NAMALWA (cell line): Measurements from ENCODE around the gene YY1.
"Not testable (repeated sequence)": the region's sequence is repeated elsewhere in the genome, so short reads cannot be mapped to it uniquely, and the experiment has no call there.

ENCODE experiments used
- DNase-seq: peaks from one replicate; pipeline ENCODE4 v3.0.0-alpha.2; 2015; ENCODE audit warnings: low spot score

The YY1 gene

DNA sequence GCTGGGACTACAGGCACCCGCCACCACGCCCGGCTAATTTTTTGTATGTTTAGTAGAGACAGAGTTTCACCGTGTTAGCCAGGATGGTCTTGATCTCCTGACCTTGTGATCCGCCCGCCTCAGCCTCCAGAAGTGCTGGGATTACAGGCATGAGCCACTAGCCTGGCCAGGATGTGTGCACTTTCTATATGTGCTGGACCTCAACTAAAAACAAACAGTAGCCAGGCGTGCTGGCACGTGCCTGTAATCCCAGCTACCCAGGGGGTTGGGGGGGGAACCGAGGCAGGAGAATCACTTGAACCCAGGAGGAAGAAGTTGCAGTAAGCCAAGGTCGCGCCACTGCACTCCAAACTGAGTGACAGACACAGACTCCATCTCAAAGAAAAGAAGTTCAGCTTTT lies 57.8 kb downstream of the YY1 start:
- DNase-seq = not testable (repeated sequence)

DNA sequence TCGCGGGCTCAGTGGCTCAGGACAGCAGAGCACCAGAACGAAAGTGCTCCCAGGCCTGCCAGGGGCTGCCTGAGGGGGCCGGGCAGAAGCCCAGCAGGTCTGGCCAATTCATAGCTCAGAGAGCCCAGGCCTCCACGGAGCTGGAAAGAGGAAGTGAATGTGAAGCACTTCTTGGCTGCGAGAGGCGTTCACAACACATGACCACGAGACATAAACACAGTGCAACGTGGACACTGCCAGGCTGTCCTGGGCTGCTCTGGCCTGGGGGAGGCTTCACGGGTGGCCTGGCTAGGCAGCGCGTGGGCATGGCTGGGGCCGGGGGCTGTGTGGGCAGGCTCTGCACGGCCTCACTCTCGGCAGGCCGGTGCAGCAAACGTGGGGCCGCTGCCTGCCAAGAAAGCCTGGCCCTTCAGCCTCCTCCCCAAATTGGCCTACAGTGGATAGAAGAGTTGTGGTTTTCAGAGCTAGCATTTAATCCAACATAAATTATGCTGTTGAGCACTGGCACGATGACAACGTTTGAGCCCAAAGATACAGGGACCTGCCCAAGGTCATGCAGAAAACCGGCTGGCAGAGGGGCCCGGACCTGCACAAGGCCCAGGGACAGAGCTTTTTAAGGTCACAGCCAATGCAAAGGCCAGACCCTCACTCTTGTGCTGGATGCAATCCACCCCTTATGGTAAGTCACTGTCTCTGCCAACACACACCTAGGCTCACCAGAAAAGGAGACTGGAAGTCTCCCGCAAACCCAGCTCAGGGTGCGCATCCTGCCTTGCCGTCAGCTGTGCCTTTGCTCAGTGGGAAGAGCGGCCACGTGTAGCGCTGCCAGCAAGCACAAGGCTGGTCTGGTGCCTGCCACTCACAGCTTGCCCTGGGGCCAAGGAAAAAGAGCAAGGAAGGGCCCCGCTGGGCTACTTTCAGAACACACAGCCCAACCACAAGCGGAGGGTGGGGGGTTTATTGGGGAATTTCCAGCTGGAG lies 58.7 kb downstream of the YY1 start:
- peak; percentile 88 for DNase-seq

DNA sequence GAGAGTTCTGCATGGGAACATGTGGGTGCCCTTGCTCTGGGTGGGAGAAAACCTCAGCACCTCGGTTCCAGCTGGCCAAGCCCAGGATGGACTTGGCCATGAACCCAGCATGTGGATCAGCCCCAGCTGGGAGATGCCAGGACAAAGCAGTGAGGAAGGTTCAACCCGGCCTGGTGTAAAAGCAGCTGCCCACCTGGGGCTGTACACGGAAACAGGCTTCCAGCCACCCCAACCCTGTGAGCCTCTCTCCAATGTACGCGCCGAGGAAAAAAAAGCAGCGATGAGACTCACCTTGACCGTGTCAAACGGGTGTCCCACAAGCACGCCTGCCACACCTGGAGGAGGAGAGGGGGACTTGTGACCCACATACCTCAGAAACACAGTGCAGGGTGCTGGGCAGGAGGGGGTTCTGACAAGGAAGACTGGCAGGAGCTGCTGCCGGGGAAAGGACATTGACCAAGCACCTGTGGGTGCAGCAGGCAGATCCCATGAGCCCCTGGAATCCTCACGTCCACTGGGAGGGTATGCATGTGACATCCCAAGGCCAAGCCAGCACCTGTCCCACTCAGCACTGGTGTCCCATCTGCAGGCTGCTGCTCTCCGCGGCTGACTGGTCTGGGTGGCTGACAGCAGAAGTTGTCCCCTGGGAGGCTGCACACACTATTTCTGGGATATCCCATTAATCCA lies 59.8 kb downstream of the YY1 start:
- peak; percentile 47 for DNase-seq

GRCh38 chr14:100299238-100299560 lies 60.3 kb downstream of the YY1 start:
- DNase-seq = no peak

DNA sequence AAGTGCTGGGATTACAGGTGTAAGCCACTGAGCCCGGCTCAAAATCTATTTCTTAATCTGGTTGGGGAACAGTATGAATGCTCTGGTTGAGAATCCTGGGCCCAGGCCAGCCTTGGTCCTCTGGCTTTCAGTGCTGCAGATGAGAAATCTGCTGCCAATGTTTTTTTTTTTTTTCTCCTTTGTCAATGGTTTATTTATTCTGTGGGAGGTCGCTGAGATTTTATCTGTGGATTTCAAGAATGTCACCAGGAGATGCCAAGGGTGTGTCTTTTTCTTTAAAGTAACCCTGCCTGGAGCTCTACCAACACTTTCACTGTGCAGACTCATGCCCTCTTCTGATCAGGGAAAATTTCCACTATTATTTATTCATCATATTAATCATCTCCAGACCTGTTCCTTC lies 63.7 kb downstream of the YY1 start:
- no peak for DNase-seq

DNA sequence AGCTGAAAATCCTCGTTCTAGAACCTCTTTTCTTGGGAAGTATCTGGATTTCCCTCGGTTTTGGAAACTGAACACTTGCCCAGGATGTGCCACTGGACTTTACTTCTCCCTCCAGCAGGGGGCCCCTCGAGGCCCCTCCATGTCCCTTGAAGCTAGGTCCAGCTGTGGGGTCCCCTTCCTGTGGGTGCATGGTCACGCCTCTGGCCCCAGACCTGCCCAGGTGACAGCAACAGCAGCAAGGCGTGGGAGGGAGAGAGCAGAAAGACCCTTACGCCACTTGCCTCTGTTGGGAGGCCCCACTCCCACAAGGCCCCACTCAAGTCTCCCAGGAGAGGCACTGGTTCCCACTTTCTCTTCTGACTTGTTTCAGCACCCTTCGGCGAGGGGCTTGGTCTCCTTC lies 64.2 kb downstream of the YY1 start:
- DNase-seq = peak; percentile 36

DNA sequence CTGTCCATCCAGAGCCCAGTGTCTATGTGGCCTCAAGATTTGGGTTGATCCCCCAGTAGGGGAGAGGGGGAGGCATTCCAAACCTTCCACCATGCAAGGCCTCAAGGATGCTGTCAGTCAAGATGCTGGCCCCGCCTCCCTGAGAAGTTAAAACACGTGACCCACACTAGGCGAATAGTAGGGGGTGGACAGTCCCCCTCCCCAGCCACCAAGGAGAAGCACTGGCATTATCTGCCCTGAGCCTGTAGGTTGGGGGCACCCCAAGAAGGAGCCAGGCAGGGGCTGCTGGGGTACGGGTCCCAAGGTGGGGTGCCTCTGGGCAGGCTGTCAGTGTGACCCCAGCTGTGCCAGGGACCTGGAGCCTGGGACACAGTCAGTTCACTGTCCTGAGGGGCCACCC lies 65.0 kb downstream of the YY1 start:
- no peak for DNase-seq

GRCh38 chr14:100304825-100305323 lies 65.9 kb downstream of the YY1 start:
- no peak for DNase-seq

DNA sequence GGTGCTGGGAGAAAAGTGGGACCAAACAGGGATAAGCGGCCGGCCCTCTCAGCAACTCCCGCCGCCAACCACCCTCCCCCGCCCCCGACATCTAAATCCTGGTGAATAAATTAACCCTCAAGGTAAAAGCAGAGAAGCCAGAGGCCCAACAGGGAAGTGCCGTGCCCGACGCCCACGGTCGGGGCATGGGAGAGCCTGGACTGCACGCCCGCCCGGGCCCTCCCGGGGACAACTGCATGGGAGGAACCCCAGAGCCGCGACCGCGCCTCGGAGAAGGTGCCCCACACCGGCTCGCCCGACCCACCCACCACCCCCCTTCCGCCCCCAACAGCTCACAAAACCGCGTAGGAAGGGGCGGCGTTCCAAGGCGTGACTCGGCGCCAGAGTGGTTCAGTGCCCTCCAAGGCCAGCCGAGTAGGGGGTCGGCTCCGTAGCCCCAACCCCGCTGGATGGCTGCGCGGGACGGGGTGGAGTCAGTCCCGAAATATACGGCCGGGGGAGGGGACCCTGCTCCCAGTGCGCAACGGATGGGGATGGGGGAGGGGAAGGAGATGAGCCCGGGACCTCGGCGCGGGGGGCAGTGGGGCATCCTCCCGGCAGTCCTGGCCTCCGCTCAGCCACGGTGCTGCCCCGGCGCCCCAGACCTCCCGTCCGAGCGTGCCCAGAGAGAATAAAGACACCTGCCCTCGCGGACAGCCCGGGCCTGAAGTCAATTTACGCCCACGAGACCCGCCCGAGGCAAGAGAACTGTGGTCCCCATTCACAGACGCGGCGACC lies 66.6 kb downstream of the YY1 start:
- DNase-seq = no peak

- peak; percentile 70 for DNase-seq
These were observed 67.4 kb downstream of the YY1 start, which contains the start of gene SLC25A29 for GRCh38 chr14:100306101-100306997. Gene SLC25A29 (minus strand): TSS chr14:100306444. CDS start chr14:100306232, 212 bp downstream.

DNA sequence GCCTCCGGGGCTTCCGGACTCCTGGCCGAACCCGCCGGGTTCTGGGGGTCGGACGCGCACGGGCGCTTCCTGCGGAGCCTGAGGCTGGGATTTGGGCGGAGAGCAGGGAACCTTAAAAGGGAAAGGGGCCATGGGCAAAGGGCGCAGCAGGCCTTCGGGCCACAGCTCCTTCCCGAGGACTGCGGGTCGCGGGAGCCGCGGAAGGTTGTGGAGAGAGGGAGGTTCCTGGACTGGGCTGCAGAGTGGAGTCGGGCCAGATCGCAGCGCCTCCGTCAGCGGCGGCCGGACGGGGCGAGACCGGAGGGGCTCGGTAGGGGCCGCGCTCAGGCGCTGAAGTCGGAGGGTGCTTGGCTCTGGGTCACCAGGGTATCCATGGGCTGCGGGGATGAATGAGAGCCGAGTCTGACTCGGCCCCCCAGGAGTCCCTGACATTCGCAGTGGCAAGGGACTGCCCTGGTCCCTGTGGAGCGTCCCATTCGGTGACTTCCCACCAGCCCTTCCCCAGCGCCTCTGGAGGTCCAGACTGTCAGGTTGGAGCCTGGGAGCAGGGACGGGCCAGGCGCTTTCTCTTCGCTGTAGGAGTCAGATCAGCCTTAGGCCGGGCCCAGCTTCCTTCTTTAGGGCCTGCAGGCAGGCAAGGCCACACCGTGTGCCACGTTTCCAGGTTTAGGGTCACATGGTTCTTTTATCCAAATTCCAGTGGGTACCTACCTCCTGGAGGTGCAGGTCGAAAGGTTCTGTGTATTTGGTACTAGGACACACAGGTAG lies 68.2 kb downstream of the YY1 start:
- no peak for DNase-seq

- DNase-seq = no peak
These were observed 69.0 kb downstream of the YY1 start for GRCh38 chr14:100307766-100308426.

DNA sequence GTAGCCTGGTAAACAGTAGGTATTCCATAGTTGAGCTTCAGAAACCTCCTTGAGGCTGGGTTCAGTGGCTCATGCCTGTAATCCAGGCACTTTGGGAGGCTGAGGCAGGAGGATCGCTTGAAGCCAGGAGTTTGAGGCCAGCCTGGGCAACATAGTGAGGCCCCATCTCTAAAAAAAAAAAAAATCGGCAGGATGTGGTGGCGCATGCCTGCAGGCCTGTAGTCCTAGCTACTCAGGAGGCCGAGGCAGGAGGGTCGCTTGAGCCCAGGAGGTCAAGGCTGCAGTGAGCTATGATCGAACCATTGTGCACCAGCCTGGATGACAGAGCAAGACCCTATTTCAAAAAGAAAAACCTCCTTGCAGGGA lies 69.5 kb downstream of the YY1 start:
- not testable (repeated sequence) for DNase-seq

DNA sequence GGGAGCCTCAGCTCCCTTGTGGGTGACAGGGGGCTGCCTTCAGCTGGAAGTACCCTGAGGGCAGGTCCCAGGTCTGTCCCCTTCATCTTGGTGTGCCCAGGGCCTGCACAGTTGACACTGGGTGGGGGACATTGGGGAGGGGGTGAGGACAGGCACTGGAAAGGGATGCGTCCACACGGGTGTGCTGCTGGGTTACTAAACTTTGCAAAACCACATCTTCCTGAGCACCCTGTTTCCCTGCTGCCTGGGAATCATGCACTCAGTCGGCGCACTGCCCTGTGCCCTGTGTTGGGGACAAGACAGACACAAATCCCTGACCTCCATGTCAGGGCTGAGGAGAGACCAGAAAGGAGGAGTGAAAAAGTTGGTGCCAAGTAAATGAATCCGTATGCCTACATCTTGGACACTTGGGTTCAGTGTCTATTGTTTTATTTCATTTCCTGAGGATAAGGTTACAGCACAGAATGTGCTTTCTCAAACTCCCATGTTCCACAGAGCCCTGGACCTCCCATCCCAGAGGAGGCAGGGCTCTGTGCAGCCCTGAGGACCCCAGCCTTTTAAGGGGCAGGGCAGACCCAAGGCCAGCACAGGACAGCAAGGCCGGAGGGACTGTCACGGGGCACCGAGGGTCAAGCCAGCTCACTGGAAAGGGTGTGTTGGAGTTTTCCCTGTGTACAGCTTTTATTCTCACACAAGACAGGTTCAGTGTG lies 70.2 kb downstream of the YY1 start:
- no peak for DNase-seq

- not testable (repeated sequence) for DNase-seq
These were observed 73.3 kb downstream of the YY1 start for GRCh38 chr14:100312110-100312876.

- DNase-seq = no peak
These were observed 74.0 kb downstream of the YY1 start for GRCh38 chr14:100312877-100313400.

GRCh38 chr14:100313464-100314230 lies 74.7 kb downstream of the YY1 start:
- DNase-seq = no peak
